ENCODE measurements around the gene ATAT1.

The ATAT1 gene

DNA sequence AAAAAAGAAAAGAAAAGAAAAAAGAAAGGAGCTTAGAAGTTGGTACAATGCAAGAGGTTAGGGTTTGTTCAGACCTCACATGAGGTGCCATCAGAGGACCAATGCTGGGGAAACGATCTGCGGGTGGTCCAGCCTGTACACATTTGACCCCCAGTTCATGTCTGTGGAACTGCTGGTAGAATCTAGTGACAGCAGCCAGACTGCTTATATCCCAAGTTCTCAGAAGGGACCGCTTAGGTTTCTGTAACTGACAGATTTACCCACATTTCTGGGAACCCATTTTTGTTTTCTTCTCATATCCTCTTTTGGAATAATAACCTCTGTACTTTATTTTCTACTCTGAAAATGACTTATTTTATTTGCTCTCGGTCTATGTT, 55.1 kb downstream of the ATAT1 start:
- Mint-ChIP-seq H3K27me3 (no peaks in the 10 kb centered on the region), H3K4me3 (peak overlapping the region; percentile 93), H3K27ac (peak overlapping the region; percentile 99), H3K36me3 (peaks cover 19% of the 10 kb centered on the region), H3K4me1 (ENCODE audit: low read depth) (peaks cover 18% of the 10 kb centered on the region), H3K9me3 (ENCODE audit: low read depth) (no peaks in the 10 kb centered on the region)

GRCh38 chr6:30682143-30683117, 55.8 kb downstream of the ATAT1 start:
- H3K27me3 Mint-ChIP-seq: no peaks in the 10 kb centered on the region
- H3K4me3 Mint-ChIP-seq: peak overlapping the region; percentile 93
- peaks cover 18% of the 10 kb centered on the region for H3K4me1 Mint-ChIP-seq (ENCODE audit: low read depth)
- H3K27ac Mint-ChIP-seq: peak overlapping the region; percentile 99
- H3K36me3 Mint-ChIP-seq: peaks cover 19% of the 10 kb centered on the region
- no peaks in the 10 kb centered on the region for H3K9me3 Mint-ChIP-seq (ENCODE audit: low read depth)

- Mint-ChIP-seq H3K27ac (peak overlapping the region; percentile 99), H3K36me3 (peaks cover 19% of the 10 kb centered on the region), H3K4me1 (ENCODE audit: low read depth) (peaks cover 27% of the 10 kb centered on the region), H3K4me3 (peak overlapping the region; percentile 93), H3K9me3 (ENCODE audit: low read depth) (no peaks in the 10 kb centered on the region), H3K27me3 (no peaks in the 10 kb centered on the region)
These were observed 56.7 kb downstream of the ATAT1 start for GRCh38 chr6:30683183-30683979.

DNA sequence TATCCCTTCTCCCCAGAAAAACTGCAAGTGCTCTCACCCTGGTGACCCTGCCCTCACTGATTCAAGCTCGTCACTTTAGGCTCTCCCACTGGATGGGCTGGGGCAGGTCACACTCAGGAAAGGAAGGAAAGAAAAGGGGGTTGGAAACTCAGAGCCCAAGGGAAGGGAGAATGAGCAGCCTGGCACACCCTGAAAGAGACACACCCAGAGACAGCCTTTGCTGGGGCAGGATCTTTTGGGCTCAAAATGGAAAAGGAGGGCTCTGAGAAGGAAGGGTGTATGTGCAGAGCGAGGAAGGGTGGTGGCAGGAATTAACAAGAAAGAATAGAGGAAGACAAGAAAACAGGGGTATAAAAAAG, 57.3 kb downstream of the ATAT1 start:
- Mint-ChIP-seq H3K27ac (peak overlapping the region; percentile 99), H3K36me3 (peaks cover 17% of the 10 kb centered on the region), H3K4me3 (peak overlapping the region; percentile 93), H3K9me3 (ENCODE audit: low read depth) (no peaks in the 10 kb centered on the region), H3K27me3 (no peaks in the 10 kb centered on the region), H3K4me1 (ENCODE audit: low read depth) (peaks cover 30% of the 10 kb centered on the region)

GRCh38 chr6:30684386-30685156, 57.9 kb downstream of the ATAT1 start:
- H3K36me3 Mint-ChIP-seq: peaks cover 15% of the 10 kb centered on the region
- H3K27me3 Mint-ChIP-seq: no peaks in the 10 kb centered on the region
- H3K4me3 Mint-ChIP-seq: peak overlapping the region; percentile 93
- H3K4me1 Mint-ChIP-seq (ENCODE audit: low read depth): peaks cover 30% of the 10 kb centered on the region
- H3K27ac Mint-ChIP-seq: peak overlapping the region; percentile 99
- no peaks in the 10 kb centered on the region for H3K9me3 Mint-ChIP-seq (ENCODE audit: low read depth)

DNA sequence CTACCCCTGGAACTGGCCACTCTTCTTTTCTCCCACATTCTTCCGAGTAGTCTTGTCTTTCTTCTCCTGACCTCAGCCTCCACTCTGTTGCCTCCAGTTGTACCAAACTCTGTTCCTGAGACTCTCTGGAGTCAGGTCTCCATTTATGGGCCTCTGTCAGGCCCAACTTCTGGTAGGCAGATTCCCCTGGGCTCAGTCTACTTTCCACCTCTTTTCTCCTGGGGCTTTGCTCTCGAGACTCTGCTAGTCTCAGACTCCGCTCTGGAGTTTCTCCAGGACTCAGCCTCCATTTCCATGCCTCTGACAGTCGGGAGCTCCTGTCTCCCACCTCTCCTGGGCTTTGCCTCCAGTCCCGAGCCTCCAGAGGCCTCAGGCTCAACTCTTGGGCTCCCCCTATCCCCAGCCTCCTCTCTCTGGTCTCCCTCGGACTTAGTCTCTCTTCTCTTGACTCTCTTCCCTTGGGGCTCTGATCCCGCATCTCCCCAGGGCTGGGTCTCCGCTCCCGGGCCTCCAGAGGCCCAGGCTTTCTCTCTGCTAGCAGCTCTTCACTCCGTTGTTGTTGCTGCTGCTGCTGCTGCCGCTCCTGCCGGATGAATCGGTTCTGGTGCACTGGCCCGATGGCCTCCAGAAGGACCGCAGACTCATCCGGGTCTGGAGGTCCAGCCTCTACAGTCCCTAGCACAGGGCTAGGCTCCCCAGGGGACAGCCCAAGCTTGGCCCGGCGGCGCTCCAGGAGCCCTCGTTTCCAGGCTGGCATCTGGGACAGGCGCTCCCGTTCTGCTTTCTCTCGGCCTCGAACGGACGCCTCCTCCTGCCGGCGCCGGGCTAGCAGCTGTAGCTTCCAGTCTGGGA, 58.7 kb downstream of the ATAT1 start:
- H3K36me3 Mint-ChIP-seq: peaks cover 15% of the 10 kb centered on the region
- H3K4me1 Mint-ChIP-seq (ENCODE audit: low read depth): peaks cover 33% of the 10 kb centered on the region
- peak overlapping the region; percentile 93 for H3K4me3 Mint-ChIP-seq
- peak overlapping the region; percentile 91 for H3K27ac Mint-ChIP-seq
- H3K9me3 Mint-ChIP-seq (ENCODE audit: low read depth): no peaks in the 10 kb centered on the region
- no peaks in the 10 kb centered on the region for H3K27me3 Mint-ChIP-seq

- Mint-ChIP-seq H3K4me1 (ENCODE audit: low read depth) (peaks cover 37% of the 10 kb centered on the region), H3K9me3 (ENCODE audit: low read depth) (no peaks in the 10 kb centered on the region), H3K27me3 (no peaks in the 10 kb centered on the region), H3K36me3 (peaks cover 12% of the 10 kb centered on the region), H3K27ac (peak within 1 kb of the TSS; percentile 91), H3K4me3 (peak within 1 kb of the TSS; percentile 93)
These were observed 59.6 kb downstream of the ATAT1 start, which contains the start of gene PPP1R18 for GRCh38 chr6:30686009-30686907. TSS of gene PPP1R18 (minus strand) at chr6:30686645. CDS start at chr6:30686018, 627 bp downstream.

- Mint-ChIP-seq H3K4me3 (peak overlapping the region; percentile 93), H3K4me1 (ENCODE audit: low read depth) (peaks cover 40% of the 10 kb centered on the region), H3K9me3 (ENCODE audit: low read depth) (no peaks in the 10 kb centered on the region), H3K27me3 (no peaks in the 10 kb centered on the region), H3K27ac (peak overlapping the region; percentile 89), H3K36me3 (peaks cover 10% of the 10 kb centered on the region)
These were observed 60.4 kb downstream of the ATAT1 start for GRCh38 chr6:30686908-30687658.

DNA sequence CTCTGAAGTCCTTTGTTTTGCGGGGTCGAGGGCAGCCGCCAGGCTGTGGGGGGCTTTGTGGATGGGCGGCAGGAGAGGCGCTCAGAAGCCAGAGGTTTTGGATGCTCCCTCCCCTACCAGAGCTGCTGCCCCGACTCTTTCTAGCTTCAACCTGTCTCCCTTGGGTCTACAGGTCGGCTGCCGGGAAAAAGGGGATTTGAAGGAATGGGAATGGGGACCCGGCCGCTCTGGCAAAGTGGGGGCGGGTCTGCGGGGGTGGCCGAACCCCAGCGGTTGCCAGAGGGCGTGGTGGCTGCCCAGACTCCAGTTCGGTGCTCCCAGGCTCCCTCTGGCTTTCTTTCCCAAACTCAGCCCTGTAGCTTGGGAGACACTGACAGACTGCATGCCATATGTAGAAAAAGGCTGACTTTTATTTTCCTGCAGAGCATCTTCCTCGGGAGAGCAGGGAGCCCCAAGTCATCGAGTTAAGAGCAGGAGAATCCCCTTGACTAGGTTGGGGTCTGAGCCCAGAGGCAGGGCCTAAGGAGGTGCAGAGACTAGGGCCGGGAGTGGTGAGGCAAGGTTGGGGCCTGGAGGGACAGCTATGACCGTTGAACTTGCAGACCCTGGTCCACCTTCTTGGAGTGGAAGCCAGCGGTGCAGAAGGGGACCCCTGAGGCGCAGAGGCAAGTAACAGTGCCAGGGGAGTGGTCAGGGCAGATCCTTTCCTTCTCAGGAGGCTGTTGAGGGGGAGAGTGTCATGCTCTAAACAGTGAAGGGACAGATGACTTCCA, 61.2 kb downstream of the ATAT1 start:
- H3K4me3 Mint-ChIP-seq: peak overlapping the region; percentile 93
- H3K27ac Mint-ChIP-seq: peak overlapping the region; percentile 89
- H3K36me3 Mint-ChIP-seq: peaks cover 6% of the 10 kb centered on the region
- peaks cover 42% of the 10 kb centered on the region for H3K4me1 Mint-ChIP-seq (ENCODE audit: low read depth)
- no peaks in the 10 kb centered on the region for H3K9me3 Mint-ChIP-seq (ENCODE audit: low read depth)
- H3K27me3 Mint-ChIP-seq: no peaks in the 10 kb centered on the region

- peaks cover 42% of the 10 kb centered on the region for H3K4me1 Mint-ChIP-seq (ENCODE audit: low read depth)
- no peaks in the 10 kb centered on the region for H3K9me3 Mint-ChIP-seq (ENCODE audit: low read depth)
- H3K36me3 Mint-ChIP-seq: peaks cover 4% of the 10 kb centered on the region
- peak overlapping the region; percentile 89 for H3K27ac Mint-ChIP-seq
- H3K4me3 Mint-ChIP-seq: peak overlapping the region; percentile 93
- no peaks in the 10 kb centered on the region for H3K27me3 Mint-ChIP-seq
These were observed 61.9 kb downstream of the ATAT1 start for GRCh38 chr6:30688569-30688968.

- Mint-ChIP-seq H3K4me1 (ENCODE audit: low read depth) (peaks cover 42% of the 10 kb centered on the region), H3K36me3 (peaks cover 4% of the 10 kb centered on the region), H3K4me3 (peak overlapping the region; percentile 93), H3K27me3 (no peaks in the 10 kb centered on the region), H3K27ac (peak overlapping the region; percentile 84), H3K9me3 (ENCODE audit: low read depth) (no peaks in the 10 kb centered on the region)
These were observed 62.6 kb downstream of the ATAT1 start for GRCh38 chr6:30689022-30689865.
